HG02970 (cell line): ENCODE results near the gene ADAP2.
"Not testable (repeated sequence)": the region's sequence is repeated elsewhere in the genome, so short reads cannot be mapped to it uniquely, and the experiment has no call there.

Experiments used
- ATAC-seq: cut with Tn5 transposase; IDR thresholded peaks from one replicate; pipeline ENCODE4 v1.9.1; 2021; ENCODE audit warnings: mild to moderate bottlenecking, moderate library complexity, moderate number of reproducible peaks; ENCODE audit not compliant: unreplicated experiment, low FRiP score

ADAP2 gene

DNA sequence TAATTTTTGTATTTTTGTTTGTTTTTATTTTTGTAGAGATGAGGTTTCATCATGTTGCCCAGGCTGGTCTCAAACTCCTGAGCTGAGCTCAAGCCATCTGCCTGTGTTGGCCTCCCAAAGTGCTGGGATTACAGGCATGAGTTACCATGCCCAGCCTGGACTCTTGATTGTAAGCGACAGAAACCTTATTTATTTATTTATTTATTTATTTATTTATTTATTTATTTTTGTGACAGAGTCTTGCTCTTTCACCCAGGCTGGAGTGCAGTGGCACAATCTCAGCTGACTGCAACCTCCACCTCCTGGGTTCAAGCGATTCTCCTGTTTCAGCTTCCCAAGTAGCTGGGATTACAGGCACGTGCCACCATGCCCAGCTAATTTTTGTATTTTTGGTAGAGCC, 8.1 kb downstream of the ADAP2 start:
- ATAC-seq: not testable (repeated sequence)

DNA sequence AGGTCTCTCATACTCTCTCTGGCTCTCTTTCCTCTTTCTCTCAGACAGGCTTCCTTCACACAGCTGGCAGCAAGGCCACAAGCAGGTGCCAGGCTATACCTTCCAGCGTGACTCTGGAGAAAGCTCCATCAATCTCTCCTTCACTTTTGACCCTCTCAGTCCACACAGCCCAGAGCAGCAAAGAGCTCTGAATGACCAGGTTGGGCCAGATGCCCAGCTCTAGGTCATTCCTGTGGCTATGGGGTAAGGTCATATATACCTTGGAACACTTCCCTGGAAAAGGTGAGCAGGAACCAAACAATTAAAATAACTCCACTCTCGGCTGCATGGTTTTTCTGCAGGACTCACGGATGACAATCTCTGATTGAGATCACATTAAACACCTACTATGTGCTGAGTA, 8.8 kb downstream of the ADAP2 start:
- no peak for ATAC-seq

DNA sequence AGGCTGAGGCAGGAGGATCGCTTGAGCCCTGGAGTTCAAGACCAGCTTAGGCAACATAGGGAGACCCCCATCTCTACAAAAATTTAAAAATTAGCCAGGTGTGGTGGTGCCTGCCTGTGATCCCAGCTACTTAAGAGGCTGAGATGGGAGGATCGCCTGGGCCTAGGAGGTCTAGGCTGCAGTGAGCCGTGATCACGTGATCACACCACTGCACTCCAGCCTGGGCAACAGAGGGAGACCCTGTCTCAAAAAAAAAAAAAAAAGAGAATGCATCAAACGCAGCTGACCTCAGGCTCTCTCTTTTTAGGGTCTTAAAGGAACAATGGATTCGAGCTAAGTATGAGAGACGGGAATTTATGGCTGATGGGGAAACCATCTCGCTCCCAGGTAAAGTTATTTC, 9.8 kb downstream of the ADAP2 start:
- not testable (repeated sequence) for ATAC-seq

DNA sequence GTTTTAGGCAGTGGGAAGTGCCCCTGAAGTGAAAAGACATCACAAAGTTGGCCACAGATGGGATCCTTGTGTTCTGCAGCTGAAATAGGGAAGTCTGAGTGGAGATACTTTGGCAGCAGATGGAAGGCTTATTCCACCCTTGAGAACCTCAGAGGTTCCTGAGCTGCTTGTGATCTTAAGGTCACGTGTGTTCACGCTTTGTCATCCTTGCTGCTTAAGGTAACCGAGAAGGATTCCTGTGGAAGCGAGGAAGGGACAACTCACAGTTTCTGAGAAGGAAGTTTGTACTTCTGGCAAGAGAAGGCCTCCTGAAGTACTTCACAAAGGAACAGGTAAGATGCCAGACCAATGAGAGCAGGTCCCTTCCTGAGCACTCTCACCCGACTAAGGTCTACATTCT, 12.2 kb downstream of the ADAP2 start:
- no peak for ATAC-seq

DNA sequence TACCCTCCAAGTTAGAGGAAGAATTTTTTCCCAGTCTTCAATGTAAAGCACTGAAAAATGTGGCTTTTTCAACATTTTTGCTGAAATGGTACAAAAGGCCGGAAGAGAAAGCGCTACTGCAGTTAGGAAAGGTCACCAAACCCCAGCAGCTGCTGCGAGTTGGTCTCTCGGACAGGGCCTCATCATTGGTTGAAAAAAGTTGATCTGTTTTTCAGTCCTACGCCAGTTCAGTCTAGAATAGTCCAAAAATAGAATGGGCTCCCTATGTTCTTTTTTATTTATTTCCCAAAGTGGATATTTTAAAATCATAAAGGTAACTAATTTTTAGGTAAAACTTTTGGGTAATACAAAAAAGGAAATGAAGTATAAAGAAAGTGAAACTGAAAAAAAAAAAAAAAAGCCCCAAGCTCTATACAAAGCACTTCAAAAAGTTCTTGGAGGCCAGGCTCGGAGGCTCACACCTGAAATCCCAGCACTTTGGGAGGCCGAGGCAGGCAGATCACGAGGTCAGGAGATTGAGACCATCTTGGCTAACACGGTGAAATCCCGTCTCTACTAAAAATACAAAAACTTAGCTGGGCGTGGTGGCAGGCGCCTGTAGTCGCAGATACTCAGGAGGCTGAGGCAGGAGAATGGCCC, 17.4 kb downstream of the ADAP2 start:
- no peak for ATAC-seq

DNA sequence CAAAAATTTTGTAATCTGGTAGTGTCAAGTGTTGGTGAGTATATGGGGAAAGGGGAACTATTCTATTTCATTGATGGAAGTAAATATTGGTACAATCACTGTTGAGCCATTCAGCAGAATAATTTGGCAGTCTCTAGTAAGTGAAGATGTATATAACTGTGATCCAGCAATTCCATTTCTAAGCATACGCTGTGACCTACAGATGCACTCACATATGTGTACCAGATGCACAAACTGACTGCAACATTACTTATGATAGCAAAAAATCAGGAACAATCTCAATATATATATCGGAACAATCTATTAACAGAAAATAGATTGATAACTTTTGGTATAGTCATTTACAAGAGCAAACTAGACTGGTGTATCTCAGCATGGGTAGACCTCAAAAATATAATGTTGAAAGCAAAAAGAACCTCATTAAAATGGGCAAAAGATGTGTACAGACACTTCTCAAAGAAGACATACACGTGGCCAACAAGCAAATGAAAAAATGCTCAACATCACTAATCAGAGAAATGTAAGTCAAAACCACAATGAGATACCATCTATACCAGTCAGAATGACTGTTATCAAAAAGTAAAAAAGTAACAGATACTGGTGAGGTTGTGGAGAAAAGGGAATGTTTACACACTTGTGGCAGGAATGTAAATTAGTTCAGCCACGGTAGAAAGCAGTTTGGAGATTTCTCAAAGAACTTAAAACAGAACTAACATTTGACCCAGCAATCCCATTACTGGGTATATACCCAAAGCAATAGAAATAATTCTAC, 20.7 kb downstream of the ADAP2 start:
- ATAC-seq: no peak

DNA sequence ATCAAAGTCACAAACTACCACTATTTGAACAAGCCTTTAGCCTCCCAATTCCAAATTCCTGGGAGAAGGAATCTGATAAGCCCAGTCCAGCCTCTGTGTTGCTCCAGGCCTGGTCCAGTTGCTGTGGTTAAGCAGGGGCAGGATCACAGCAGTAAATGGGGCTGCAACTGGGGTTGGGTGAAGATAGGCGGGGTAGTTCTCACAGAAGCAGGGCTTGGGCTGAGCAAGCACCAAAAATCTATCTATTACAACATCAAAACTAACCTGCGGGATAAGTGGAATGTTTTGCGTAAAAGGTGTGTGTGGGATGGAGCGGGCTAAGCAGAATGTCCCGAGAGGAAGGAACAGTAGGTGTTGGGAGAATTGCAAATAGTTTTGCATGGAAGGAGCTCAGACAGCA, 26.1 kb downstream of the ADAP2 start:
- no peak for ATAC-seq

DNA sequence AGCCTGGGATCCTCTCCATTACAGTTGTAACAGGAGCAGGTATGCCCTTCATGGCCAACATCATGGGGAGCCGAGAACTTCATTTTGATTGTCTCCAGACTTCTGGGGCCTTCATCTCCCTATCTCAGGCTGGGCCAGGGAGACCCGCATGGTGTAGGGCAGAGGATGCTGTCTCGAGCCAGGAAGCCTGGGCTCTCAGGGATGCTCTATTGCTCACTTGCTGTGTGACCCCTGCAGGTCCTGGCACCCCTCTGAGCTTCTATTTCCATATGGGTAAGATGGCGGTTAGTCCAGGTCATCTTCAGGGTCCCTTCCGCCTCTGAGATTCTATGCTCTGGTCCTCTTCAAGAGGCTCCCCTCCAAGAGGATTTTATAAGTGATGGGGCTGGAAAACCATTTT, 28.4 kb downstream of the ADAP2 start:
- no peak for ATAC-seq

DNA sequence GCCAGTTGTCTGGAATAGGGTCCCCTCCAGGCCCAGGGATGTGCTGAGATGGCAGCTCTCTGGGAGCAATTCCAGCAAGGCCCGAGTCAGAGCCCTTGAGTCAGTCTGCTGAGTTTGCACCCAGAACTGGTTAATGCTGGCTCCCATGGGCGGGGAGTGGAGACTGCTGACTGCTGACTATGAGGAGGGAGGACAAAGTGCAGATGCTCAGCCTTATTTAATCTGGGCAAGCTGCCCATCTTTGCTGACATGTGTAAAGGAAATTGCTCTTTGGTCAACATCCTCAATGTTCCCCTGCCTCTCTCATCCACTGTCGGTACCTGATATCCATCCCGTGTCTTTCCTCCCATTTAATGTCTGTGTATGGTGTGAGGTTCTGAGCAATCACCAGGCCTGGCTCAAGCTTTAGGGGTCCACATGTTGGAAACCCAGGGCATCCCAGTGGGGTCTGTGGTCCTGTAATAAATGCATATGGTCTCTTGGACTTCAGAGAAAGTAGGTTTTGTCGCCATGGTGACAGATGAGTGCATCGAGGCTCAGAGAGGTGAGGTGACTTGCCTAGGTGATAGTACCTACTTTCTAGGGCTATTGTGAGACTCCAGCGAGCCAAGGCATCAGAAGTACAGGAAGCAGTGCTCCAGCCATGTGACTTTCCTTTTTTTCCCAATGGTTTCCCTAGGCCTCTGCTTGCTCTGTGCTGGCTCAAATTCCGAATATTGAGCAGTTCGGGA, 29.1 kb downstream of the ADAP2 start:
- no peak for ATAC-seq

DNA sequence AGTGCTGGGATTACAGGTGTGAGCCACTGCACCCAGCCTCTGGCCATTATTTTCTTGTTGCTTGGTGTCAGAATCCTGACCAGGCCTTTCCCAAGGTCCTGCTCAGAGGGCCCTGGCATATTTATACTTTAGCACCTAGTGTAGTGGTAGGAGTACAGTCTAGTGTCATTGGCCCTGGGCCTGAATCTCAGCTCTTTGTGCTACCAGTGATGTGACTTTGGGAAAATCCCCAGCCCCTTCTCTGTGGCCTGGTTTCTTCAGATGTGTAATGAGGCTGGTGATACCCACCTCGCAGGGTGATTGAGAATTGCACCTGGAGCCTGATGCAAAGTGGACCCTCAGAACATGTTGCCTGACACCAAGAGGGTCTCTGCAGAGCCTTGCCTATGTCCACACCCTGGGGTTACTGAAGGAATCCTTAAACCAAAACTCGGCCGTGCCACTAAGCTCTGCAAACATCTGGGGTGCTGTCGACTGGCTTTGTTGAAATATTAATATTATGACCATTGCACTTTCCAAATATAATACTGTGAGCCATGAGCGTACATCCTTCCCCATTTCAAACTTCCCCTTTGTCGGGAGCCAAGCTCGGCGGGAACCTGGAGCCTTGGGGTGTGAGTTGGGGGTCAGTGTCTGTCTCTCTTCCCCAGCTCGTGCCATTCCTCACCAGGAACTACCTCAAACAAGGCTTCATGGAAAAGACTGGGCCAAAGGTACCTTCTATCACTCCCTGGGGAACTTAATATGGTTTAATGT, 31.1 kb downstream of the ADAP2 start:
- no peak for ATAC-seq

DNA sequence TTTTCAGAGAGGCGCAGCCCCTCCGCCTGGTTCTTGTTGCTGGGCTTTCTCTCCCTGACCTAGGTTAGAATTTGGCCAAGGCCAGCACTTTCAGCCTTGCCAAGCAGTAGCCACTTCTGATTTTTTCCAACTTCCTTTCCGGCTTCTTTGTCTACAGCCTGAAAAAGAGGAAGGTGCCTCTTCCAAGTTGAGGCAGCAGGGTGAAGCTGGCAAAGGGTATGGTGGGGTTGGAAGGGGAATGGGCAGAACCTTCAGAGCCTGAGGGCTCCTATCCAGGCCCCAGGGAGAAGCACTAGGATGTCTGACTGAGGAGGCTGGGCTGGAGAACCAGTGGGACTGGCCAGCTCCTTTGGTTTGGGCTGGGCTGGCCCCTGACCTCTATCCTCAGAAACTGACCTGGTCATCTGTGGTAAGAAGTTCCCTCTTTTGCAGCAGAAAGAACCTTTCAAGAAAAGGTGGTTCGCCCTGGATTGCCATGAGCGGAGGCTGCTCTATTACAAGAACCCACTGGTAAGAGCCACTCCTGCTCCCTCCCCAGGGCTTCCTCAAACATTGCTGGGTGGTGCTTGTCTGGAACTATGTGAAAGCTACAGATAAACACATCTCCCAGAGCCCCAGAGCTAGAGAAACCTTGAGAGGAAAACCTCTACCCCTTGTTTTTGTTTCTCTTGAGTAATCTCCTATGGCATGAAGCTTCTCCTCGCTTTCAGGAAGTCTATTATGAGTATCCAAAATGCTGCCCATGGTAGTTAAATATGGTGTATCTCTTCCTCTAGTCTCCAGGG, 32.5 kb downstream of the ADAP2 start:
- ATAC-seq: no peak

DNA sequence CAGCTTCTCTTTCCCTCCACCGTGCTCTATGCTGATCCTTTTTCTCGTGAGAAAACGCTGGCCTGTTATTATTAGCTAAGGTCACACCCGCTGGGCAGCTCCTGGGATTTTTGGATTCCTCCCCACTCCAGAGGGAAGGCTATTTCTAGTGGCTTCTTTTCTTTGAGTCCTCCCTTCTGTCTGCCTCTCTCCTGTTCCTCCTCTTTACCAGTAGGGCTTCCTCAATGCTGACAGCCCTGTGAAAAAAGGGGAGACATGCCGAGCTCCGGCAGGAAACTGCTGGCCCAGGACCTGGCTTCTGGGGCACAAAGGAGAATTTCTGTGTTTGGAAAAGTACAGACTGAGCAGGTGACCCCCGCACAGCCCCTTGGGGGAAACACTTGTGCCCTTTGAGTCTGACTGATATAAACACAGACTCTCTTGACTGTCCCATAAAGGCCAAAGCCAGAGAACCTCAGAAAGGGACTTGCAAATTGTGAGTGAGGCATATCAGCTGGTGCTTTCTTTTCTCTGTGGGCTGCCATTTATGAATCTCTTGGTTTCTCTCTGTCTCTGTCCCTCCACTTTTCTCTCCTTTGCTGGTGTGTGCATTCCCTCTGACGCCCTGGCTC, 35.1 kb downstream of the ADAP2 start:
- no peak for ATAC-seq

DNA sequence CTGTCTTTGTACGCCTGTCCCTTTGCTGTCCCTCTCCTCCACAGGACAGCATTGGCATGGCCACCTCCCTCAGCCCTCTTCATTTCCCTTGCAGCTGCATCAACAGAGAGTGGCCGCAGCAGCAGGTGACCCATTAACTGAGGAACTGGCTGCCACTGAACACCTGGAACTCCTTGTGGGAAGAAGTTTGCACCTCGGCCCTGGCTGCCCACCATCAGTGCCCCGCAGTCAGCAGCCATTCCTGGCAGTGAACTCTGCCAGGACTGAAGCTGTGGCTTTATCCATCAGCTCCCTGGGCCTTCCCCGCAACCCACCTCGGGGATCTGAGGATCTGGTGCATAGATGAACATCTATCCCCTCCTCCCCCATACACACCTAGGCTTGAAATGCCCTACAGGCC, 36.0 kb downstream of the ADAP2 start:
- no peak for ATAC-seq

DNA sequence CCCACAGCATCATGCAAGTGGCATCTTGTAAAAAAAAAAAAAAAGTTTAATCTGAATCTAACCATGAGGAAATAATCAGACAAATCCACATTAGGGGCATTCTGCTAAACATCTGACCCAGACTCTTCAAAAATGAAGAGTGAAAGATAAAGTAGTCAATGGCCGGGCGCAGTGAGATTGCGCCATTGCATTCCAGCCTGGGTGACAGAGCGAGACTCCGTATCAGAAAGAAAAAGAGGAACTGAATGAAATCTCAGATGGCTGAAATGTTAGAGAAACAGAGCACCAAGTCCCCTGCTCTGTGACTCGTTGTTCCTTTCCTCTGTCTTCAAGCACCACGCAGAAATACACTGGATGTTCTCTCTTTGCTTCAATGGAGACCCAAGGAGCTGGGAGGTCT, 36.4 kb downstream of the ADAP2 start:
- no peak for ATAC-seq

DNA sequence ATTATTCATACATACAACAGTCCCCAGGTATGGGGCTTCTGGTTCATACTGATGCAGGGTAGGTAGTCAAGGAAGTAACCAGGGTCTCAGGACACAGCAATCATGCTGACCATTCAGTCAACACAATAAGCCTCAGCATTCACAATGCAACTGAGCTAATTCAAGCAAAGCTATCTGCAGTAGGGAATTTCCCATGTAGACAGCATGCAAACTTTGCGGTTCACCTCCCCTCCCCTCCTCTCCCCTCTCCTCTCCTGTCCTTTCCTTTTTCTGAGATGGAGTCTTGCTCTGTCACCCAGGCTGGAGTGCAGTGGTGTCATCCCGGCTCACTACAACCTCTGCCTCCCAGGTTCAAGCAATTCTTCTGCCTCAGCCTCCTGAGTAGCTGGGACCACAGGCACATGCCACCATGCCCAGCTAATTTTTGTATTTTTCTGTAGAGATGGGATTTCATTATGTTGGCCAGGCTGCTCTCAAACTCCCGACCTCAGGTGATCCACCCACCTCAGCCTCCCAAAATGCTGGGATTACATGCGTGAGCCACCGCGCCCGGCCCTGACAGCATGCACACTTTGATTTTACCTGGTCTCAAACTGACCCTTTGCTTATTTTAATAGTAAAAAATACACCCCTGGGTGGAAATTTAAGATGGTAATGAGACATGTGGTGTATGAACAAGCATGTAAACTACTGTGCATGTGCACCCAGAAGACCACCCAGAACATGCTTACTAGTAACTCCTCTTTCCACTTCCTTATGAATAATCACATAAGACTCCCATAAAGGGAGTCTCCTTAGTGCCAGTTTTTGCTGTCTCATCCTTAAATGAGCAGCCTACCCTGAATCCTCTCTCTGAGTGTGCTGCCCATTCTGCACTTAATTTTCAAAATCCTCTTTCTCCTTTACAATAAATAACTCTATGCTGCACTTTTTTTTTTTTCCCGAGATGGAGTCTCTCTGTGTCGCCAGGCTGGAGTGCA, 39.8 kb downstream of the ADAP2 start:
- no peak for ATAC-seq

DNA sequence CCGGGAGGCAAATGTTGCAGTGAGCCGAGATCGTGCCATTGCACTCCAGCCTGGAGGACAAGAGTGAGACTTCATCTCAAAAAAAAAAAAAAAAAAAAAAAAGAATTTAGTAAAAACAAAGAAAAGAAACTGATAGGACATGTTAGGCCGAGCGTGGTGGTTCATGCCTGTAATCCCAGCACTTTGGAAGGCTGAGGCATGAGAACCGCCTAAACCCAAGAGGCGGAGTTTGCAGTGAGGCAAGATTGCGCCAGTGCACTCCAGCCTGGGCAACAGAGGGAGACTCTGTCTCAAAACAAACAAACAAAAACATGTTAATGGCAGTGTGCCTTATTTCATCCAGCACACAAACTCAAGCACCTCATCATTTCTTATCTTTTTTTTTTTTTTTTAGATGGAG, 42.6 kb downstream of the ADAP2 start:
- ATAC-seq: not testable (repeated sequence)

DNA sequence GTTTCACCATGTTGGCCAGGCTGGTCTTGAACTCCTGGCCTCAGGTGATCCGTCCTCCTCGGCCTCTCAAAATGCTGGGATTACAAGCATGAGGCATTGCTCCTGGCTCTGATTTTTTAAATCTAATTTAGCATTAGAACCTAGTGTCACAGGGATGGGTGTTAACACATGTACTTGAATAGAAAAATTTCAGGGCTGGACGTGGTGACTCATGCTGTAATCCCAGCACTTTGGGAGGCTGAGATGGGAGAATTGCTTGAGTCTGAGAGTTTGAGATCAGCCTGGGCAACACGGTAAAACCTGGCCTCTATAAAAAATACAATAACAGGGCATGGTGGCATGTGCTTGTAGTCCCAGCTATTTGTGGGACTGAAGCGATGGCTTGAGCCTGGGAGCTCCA, 43.1 kb downstream of the ADAP2 start:
- ATAC-seq: no peak

DNA sequence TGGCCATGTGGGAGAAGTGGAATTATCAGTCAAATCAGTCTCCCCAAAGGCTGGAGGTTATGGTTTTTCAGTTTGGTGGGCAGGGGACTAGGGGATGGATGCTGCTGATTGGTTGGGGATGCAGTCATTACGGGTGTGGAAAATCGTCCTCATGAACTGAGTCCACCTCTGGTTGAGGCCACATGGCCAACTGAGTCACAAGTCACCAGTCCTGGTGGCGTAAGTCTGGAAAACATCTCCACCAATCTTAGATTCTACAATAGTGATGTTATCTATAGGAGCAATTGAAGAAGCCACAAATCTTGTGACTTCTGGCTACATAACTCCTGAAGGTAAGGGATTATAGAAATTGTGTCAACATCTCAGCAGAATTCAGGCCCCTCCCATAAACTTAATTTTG, 43.9 kb downstream of the ADAP2 start:
- no peak for ATAC-seq

DNA sequence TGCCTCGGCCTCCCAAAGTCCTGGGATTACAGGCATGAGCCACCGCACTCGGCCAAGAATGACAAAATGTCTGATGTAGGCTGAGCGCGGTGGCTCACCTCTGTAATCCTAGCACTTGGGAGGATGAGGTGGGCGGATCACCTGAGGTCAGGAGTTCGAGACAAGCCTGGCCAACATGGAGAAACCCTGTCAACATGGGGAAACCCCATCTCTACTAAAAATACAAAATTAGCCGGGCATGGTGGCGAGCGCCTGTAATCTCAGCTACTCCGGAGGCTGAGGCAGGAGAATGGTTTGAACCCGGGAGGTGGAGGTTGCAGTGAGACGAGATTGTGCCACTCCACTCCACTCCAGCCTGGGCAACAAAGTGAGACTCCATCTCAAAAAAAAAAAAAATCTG, 46.2 kb downstream of the ADAP2 start:
- ATAC-seq: not testable (repeated sequence)
